Stimulated activated CD4-positive, alpha-beta T cell treated with anti-CD3 and anti-CD28 coated beads, Interleukin-1b, Interleukin-23, amount 100 ng/mL, for 4 hours (primary cell): Measurements from ENCODE around the gene PRKG1.
"Not testable (repeated sequence)": the region's sequence is repeated elsewhere in the genome, so short reads cannot be mapped to it uniquely, and the experiment has no call there.

Source experiments
- DNase-seq, 2 donors: peaks; one replicate each; pipeline ENCODE4 v3.0.0-alpha.2; 2020; ENCODE audit warnings: low read depth in 2 of 2

The PRKG1 gene

DNA sequence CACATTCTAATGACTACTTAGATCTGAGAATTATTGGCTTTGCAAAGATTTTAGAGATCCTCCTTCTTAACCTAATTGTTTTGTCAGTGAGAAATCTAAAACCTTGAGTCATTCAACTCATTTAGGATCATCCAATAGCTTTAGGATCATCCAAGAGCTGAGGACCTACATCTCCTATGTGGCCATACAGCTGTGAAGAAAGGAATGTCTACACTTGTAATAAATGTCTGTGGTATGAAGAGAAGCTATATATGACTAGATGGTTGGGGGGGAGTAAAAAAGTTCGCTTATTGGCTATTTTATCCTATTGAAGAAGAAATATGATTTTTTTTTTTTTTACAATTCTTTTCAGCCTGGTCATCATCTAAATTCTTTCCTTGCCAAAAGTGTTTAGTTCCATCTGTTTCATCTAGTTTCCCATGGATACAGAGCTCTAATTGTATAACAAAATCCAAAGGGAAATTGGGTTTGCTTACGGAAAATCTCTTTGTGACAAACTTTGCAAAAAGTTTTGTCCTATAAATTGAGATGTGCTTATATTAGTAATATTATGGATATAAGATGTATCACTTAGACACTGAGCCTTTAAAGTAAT, 196.7 kb downstream of the PRKG1 start:
- DNase-seq = no peak

DNA sequence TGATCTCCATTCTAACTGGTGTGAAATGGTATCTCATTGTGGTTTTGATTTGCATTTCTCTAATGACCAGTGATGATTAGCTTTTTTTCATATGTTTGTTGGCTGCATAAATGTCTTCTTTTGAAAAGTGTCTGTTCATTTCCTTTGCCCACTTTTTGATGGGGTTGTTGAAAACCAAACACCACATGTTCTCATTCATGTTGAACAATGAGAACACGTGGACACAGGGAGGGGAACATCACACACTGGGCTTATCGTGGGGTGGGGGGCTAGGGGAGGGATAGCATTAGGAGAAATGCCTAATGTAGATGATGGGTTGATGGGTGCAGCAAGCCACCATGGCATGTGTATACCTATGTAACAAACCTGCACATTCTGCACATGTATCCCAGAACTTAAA, 197.8 kb downstream of the PRKG1 start:
- not testable (repeated sequence) for DNase-seq

DNA sequence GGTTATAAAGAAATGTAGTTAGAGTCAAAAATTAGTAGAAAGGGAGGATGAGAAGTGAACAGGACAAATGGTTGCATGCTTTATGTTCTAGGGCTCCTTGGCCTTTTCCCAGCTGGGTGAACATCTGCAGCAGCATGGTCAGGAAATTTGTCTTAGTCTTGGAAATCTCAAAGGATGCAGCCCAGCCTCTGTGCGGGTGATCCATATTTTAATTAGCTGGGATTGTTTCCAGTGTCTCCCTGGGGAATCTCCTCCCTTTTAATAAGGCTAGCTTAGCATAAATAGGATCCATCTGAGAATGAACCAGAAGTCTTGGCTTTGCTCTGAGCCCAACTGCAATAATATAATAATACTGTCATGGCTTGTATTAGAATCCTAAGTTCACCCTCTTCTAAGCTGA, 198.3 kb downstream of the PRKG1 start:
- DNase-seq = no peak

DNA sequence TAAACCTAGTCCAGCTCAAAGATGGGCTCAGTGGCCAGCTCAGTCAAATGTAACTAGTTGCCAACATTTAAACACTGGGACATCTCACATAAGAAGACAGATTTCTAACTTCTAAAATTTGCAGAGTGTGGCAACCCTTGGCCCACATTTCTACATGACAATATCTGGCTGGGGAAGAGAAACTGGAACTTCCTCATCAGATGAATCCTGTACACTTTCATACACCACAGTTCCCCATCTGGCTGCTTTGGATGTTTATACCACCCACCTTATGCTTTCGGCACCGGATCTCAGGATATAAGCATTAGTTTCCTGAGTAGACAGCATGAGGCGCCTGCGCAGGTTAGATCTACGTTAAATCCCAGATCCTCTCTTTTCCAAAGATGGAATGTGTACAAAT, 199.3 kb downstream of the PRKG1 start:
- no peak for DNase-seq

DNA sequence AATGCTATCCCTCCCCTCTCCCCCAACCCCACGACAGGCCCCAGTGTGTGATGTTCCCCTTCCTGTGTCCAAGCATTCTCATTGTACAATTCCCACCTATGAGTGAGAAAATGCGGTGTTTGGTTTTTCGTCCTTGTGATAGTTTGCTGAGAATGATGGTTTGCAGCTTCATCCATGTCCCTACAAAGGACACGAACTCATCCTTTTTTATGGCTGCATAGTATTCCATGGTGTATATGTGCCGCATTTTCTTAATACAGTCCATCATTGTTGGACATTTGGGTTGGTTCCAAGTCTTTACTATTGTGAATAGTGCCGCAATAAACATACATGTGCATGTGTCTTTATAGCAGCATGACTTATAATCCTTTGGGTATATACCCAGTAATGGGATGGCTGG, 201.8 kb downstream of the PRKG1 start:
- DNase-seq = not testable (repeated sequence)

DNA sequence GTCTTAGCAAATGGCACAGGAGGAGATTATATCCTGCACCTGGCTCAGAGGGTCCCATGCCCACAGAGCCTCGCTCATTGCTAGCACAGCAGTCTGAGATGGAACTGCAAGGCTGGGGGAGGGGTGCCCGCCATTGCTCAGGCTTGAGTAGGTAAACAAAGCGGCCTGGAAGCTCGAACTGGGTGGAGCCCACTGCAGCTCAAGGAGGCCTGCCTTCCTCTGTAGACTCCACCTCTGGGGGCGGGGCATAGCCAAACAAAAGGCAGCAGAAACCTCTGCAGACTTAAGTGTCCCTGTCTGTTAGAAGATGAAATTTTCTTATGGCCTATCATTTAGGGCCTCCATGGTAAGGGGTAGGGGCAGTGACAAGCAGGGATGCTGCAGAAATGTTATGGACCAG, 207.1 kb downstream of the PRKG1 start:
- not testable (repeated sequence) for DNase-seq

DNA sequence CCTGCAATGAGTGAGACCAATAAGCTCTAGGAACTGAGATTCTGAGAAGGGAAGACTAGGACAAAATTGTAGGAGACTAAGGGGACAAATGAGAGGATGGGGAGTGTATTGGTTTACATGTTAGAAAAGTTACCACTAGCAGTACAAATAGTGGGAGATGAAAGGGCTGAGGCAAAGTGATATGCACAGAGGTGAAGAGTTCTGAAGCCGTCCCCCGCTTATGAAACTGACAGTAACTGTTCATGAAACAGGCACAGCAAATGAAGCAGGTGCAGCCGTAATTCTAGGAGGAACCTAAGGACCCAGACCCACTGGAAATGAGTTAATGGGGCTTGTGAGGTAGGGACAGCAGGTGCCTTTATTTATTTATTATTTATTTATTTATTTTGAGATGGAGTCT, 211.3 kb downstream of the PRKG1 start:
- no peak for DNase-seq

DNA sequence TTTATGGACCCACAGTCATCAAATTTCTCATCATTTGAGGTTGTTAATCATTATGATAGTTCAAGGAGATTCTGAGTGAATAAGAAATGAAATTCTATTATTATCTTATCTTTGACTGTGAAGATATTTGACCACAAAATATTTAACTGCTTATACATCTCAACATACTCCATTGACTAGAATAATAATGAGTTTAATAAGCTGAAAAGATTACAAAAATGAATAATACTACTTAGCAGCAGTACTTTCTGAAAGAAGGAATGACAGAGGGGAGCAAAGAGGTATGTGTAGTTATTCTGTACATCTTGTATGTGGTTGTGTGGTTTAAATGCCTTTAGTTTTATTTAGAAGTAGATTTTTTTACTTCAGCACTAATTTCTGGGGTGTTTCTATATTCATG, 214.2 kb downstream of the PRKG1 start:
- DNase-seq = no peak

DNA sequence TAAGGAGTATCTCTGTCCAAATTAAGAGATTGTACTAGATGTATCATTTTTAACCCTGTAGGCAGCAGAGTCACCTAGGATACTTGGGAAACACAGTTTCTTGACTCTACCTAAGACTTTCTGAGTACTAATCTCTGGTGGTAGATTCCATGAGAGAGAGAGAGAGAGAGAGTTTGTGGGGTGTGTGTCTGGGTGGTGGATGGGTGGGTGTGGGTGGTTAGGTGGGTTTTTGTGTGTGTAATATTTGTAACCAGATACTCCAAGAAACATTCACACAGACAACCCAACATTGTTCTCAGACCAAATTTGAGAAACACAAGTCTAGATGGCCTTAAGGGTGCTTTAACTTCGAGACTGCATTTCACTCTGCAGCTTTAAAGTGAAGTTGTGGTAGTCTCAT, 215.2 kb downstream of the PRKG1 start:
- no peak for DNase-seq

DNA sequence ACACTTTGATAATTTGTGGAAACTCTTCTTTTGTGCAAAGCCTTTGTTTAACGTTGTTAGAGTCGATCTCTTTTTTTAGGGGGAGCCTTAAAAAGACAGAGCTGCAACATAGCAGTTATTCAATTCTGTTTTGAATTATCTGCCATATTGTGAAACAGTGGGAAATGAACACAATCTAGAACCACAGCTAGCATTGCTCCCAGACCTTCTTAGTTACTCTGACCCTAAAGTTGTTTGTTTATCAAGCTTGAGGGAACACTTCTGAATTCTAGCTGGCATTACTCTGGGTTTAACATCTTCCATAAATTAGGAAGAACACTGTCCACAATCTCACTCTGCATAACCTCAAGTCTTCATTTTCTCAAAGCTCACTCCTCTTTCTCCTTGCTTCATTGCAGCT, 217.7 kb downstream of the PRKG1 start:
- no peak for DNase-seq

DNA sequence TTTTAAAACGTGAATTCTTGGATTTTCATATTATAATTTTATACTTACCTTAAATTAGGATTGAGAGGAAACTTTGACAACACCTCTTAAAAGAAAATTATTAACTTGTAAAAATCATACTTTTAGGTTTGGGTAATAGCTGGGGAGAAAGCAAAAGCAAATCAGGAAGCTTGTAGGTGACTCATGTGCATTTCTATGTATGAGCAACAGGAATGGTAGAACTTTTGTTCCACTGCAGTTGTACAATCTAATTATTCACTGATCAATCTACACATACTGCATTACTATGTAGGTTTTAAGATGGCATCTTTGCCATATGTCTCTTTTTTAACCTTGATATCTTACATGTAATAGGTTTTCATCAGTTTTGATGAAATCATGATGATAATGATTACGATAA, 223.2 kb downstream of the PRKG1 start:
- DNase-seq = no peak

DNA sequence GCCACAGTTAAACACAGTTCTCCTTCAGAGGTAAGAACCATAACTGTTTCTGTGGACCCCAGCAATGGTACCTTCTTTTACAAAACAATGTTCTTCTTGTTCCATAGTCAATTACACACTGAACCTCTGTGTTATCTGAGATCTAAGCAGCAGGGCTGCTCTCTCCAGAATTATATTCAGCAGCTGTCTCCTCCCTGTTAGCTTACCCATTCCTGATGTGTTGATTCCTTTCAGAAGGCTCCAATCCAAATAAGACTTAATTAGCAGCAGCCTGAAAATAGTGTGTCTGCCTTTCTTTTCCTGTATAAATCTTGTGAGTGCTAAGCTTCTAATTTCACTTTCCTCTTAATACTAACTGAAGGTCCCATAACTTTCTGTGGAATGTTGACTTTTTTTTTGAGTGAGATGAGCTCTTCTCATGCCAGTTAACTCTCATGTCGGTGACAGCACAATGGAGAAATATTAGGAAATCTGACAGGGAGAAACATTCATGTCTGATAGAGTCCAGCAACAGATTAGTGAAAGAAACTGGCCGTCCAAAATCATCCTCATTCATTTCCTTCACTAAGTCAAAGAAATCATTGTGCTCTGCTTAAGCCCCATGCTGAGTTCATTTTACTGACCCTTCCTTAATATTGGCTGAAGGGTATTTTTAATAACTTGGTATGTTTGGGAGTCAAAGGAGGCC, 226.5 kb downstream of the PRKG1 start:
- DNase-seq = no peak

DNA sequence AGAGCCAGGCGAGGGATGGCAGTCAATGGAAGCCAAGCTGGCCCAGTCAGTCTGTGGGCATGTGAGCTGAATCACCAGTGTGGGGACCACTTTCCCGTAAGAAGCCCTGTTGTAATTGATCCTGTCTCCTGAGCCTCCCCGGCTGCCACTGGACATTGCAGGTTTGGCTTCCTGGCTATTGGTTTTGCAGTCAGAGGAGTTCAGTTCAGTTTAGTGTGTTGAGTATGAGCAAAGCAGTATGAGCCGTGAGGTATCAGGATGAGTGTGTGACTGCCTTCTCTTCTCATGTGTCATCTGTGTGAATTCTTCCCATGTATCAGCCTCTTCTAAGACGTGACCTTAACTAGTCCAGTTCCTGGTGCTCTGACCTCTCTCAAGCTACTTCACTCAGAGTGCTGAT, 227.4 kb downstream of the PRKG1 start:
- DNase-seq = no peak

DNA sequence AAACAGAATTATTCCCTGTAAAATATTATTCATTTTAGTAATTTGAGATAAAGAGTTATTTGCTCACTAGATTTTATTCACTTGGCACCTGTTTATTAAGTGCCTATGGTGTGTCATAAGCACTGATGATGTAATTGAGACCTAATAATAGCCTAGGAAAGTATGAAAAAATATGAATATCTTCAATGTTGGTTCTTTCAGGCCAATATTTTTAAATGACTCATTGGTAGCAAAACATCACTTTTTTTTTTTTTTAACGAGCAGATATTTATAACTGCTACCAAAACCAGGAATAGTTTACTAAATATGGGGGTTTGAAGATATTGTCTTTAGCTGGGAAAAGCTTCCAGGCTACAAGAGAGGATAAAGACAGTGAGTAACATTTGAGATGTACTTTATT, 228.0 kb downstream of the PRKG1 start:
- DNase-seq = no peak

DNA sequence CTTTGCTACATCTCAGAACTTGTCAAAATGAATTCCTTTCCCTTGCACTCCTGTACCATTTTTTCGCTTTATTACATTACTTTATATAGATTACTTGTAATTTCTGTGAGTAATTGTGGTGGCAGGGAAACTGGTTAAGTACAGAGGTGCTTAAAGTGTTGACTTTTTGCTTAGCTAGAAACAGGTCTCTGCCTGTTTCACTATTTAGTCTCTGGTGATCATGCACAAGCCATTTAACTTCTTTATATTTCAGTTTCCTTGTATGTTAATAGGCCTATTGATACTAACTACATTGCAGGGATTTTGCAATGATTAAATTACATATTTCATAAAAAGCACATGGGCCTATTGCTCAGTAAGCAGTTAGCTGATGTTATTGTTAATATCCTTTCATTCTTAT, 233.8 kb downstream of the PRKG1 start:
- DNase-seq = no peak

DNA sequence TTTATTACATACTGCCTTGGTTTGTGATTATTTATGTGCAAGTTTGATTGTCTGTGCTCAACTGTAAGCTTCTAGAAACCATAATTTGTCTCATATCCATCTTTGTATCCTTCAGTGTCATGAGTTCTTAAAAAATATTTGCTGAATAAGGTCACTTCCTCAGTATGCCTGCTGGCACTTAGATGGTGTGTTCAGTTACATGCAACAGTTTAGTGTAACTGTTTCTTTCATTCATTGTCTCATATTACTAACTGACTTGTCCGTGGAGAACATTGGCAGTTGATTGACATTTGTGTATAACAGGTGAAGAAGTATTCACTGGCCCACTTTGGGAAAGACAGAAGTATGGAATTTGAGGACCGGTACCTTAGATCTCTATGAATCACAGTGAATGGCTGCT, 236.9 kb downstream of the PRKG1 start:
- DNase-seq = no peak

DNA sequence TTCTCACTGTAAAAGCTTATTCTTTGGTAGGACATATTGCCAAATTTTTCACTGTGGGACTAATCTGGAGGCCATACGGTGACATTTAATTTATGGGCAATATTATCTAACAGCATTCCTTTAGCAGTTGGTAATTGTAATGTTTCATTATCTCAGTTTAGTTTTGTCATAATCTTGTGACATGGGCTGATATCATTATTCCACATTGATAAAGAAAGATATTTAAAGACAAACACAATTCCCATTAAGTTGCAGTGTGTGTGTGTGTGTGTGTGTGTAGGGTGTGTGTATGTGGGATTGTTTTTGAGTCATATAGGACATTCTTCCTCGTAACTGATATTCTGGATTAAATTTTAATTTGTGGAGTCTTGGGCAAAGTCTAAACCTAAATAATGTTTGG, 238.5 kb downstream of the PRKG1 start:
- DNase-seq = no peak

DNA sequence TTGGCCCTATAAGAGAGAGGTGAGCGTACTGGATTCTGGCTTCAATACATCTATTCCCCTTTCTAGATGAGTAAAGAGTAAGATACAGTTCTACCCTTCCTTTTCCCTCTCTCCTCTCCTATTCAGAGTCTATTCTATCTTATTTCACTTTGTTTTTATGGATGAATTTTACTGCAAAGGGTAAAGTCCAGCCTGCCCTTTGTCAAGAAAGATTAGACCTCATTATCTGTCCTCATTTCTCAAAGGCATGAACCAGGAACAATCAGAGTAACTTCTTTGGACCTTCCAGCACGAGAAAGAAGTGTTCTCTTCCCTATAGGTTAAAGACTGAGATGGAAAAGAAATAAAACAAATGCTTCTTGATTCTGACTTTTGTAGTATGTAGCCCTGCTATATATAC, 239.0 kb downstream of the PRKG1 start:
- DNase-seq = no peak

DNA sequence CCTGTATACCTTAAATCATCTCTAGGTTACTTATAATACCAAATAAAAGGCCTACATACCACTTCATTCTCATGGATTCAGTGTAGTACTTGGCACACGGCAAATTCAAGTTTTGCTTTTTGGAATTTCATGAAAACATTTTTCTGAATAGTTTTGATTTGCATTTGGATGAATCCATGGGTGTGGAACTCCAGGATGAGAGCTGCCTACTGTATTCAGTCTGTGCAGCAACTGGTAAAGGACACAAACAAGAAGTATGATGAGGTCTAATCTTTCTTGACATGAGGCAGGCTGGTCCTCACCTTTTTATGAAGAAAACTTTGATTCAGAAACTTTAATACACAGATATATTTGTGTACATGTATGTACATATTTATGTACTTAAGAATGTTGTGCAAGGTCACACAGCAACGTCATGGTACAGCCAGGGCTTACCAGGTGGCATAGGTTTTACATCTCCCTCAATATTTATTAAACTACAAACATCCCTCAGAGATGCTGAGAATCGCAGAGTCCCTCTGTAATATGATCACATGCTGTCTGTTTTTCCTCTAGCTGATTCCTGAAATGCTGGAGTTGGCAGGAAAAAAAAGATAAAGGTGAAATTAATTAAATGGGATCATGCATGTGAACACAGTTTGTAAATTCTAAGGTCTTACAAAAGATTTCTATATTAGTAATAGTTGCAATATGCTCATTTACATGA, 239.6 kb downstream of the PRKG1 start:
- DNase-seq = no peak

DNA sequence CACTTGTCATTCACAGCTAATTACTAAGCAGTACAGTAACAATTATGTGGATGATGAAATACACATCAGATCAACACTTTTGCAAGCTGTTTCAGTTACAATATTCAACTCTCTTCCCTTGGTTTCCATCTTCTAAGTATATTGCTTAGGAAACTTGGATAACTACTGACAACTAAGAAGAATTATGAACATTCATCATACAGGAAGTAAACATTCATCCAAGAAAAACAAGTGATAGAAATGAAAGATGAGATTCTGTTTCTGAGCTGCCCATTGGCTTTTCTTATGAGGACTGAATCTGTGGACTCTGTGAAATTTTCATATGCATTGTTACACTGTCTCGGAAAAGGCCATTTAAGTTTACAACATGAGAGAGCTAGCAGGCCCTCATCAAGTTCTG, 240.2 kb downstream of the PRKG1 start:
- DNase-seq = no peak

DNA sequence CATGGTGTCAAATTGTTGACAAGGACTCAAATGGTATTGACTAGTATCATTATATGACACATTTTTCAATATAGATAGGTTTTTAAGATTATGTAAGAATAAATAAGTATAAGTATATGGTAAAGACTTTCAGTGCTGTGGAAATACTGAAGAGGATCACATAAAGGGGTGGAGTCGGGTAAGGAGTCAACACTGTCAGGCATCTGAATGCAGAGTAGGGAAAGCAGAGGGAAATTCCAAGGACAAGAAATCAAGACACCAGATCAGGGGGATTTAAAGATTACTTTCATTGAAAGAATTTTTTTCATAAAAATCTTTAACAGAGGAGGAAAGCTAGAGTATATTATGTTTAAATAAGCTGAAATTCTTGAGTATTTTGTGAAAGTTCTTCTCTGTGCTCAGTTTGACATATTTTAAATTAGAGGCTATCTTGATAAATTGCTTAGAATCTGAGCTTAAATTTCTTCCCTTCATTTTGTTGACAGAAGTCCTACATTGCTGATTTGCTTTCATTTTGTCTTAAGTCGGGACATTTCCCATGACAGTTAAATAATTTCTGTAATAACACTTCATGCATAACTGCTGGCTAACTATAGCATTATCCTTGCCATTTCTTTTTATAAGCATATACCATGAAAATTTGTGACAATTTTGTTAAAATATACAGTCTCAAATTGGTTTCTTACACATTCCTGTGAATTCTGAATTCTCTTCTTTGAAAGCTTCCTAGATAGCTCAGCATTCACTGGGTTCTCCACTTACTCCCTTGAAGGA, 244.3 kb downstream of the PRKG1 start:
- no peak for DNase-seq

DNA sequence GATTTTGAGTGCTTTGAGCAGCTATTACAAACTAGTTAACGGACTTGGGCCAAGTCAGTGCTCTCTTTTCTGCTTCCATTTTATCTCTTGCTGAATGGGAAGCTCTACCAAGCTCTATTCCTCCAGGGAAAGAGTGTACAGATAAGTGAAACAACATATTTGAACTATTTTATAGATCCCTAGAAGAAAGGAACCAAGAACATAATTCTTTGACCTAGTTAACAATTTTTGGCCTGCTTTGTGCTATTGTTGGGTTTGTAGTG, 244.8 kb downstream of the PRKG1 start:
- no peak for DNase-seq

DNA sequence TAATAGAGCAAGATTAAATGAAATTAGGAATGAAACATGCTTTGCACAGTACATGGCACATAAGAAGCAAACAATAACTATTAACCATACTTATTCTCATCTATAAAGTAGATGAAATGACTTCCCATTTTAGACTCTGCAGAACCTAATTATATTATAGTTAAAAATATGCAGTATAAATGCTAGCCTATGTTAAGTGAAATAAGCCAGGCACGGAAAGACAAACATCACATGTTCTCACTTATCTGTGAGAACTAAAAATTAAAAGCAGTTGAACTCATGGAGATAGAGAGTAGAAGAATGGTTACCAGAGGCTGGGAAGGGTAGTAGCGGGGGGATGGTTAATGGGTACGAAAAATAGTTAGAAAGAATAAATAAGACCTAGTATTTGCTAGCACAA, 247.0 kb downstream of the PRKG1 start:
- DNase-seq = no peak
